A204.1 (cell line): ENCODE data around the gene SEZ6L2.
"Not testable (repeated sequence)": the region's sequence is repeated elsewhere in the genome, so short reads cannot be mapped to it uniquely, and the experiment has no call there.

Source experiments
- FAIRE-seq: peaks from 2 replicates; lab custom pipeline; 2012; peaks lifted over from hg19 to GRCh38; lab: Jason Lieb, UNC

SEZ6L2 gene

GRCh38 chr16:29899516-29900101 lies at the start of gene SEZ6L2:
SEZ6L2 (minus strand) TSS chr16:29899550; CDS start chr16:29899019, 531 bp downstream.
- FAIRE-seq: peak; percentile 27

GRCh38 chr16:29947897-29948296 lies 48.5 kb upstream of the SEZ6L2 start:
- no peak for FAIRE-seq

GRCh38 chr16:29943846-29944799 lies 44.8 kb upstream of the SEZ6L2 start:
- peak; percentile 97 for FAIRE-seq

- no peak for FAIRE-seq
Measured at GRCh38 chr16:29940656-29941055, 41.3 kb upstream of the SEZ6L2 start.

GRCh38 chr16:29931750-29932149 lies 32.4 kb upstream of the SEZ6L2 start:
- FAIRE-seq: not testable (repeated sequence)

GRCh38 chr16:29927070-29927905 lies 27.9 kb upstream of the SEZ6L2 start:
- FAIRE-seq: no peak

GRCh38 chr16:29926711-29927052 lies 27.3 kb upstream of the SEZ6L2 start:
- FAIRE-seq: no peak

- FAIRE-seq: no peak
Measured at GRCh38 chr16:29925781-29926710, 26.7 kb upstream of the SEZ6L2 start, which contains the start of gene KCTD13. KCTD13 (minus strand) TSS chr16:29926226; CDS start chr16:29926033, 193 bp downstream.

GRCh38 chr16:29925105-29925756 lies 25.9 kb upstream of the SEZ6L2 start:
- FAIRE-seq: no peak

- FAIRE-seq: no peak
Measured at GRCh38 chr16:29922986-29923501, 23.7 kb upstream of the SEZ6L2 start.

- no peak for FAIRE-seq
Measured at GRCh38 chr16:29922326-29922725, 23.0 kb upstream of the SEZ6L2 start.

- FAIRE-seq: no peak
Measured at GRCh38 chr16:29921034-29921385, 21.7 kb upstream of the SEZ6L2 start.

- no peak for FAIRE-seq
Measured at GRCh38 chr16:29920288-29921033, 21.1 kb upstream of the SEZ6L2 start.

- no peak for FAIRE-seq
Measured at GRCh38 chr16:29916979-29917378, 17.6 kb upstream of the SEZ6L2 start.

- FAIRE-seq: no peak
Measured at GRCh38 chr16:29915590-29916247, 16.4 kb upstream of the SEZ6L2 start.

- FAIRE-seq: no peak
Measured at GRCh38 chr16:29913514-29913913, 14.2 kb upstream of the SEZ6L2 start.

- no peak for FAIRE-seq
Measured at GRCh38 chr16:29912087-29912486, 12.7 kb upstream of the SEZ6L2 start.

GRCh38 chr16:29911676-29912010 lies 12.3 kb upstream of the SEZ6L2 start:
- no peak for FAIRE-seq

- FAIRE-seq: no peak
Measured at GRCh38 chr16:29910819-29911675, 11.7 kb upstream of the SEZ6L2 start.
